WTC11 (cell line): ENCODE results near the gene ANXA11. TPM values are rescaled to one million over a fixed set of nuclear protein-coding genes. Genes with fewer than 3 reads are reported as not detected.

Experiments
- ATAC-seq: fragments of 200-7000 bp; cut with Tn5 transposase; 2 replicates; pipeline ENCODE4 v1.10.0; 2021; ENCODE audit warnings: mild to moderate bottlenecking, moderate library complexity
- CTCF ChIA-PET: fragments of 300-600 bp; sonication (Branson Sonifier 250); formaldehyde crosslinking; loops from one replicate; lab custom pipeline; 2021; ENCODE audit warnings: antibody characterized with exemption; lab: Charles Lee
- POLR2A ChIA-PET: fragments of 350-600 bp; sonication (Branson Sonifier 250); formaldehyde crosslinking; loops from one replicate; lab custom pipeline; 2021; ENCODE audit warnings: antibody characterized with exemption; lab: Charles Lee
- DNase-seq: peaks from one replicate; pipeline ENCODE4 v3.0.0; 2021; ENCODE audit warnings: low spot score
- H3K27ac Mint-ChIP-seq: 2 replicates; pipeline ENCODE4 v1.8.0; 2021; ENCODE audit warnings: mixed read lengths
- H3K27me3 Mint-ChIP-seq: 2 replicates; pipeline ENCODE4 v1.8.0; 2021; ENCODE audit warnings: low read depth, mild to moderate bottlenecking, moderate library complexity, mixed read lengths
- H3K36me3 Mint-ChIP-seq: 2 replicates; pipeline ENCODE4 v1.8.0; 2021; ENCODE audit warnings: mixed read lengths
- H3K4me1 Mint-ChIP-seq: 2 replicates; pipeline ENCODE4 v1.8.0; 2022; ENCODE audit warnings: mixed read lengths
- H3K4me3 Mint-ChIP-seq: 2 replicates; pipeline ENCODE4 v1.8.0; 2021; ENCODE audit warnings: mild to moderate bottlenecking, moderate library complexity, mixed read lengths
- H3K9me3 Mint-ChIP-seq: 2 replicates; pipeline ENCODE4 v1.8.0; 2021; ENCODE audit warnings: mixed read lengths
- AR ChIP-seq: fragments of 250-450 bp; sonication (Bioruptor Pico); IDR thresholded peaks from 2 replicates; pipeline ENCODE4 v1.9.0; 2021; ENCODE audit warnings: mild to moderate bottlenecking
- ATF1 ChIP-seq: sonication (generic); formaldehyde crosslinking; IDR thresholded peaks from 2 replicates; pipeline ENCODE4 v1.8.1; 2023; ENCODE audit warnings: mild to moderate bottlenecking, moderate library complexity, missing genetic modification reagents
- CDX4 ChIP-seq: fragments of 250-450 bp; sonication (Bioruptor Pico); IDR thresholded peaks from 2 replicates; pipeline ENCODE4 v1.9.0; 2021; ENCODE audit warnings: moderate library complexity, mild to moderate bottlenecking, inconsistent platforms, borderline replicate concordance
- CREB1 ChIP-seq: sonication (generic); formaldehyde crosslinking; IDR thresholded peaks from 2 replicates; pipeline ENCODE4 v1.8.0; 2023; ENCODE audit warnings: mild to moderate bottlenecking, missing genetic modification reagents
- ELF4 ChIP-seq: sonication (generic); formaldehyde crosslinking; IDR thresholded peaks from 2 replicates; pipeline ENCODE4 v1.8.1; 2022; ENCODE audit warnings: low read depth, mild to moderate bottlenecking, moderate library complexity, missing genetic modification reagents
- FOXJ3 ChIP-seq: sonication (generic); formaldehyde crosslinking; IDR thresholded peaks from 2 replicates; pipeline ENCODE4 v1.9.0; 2021; ENCODE audit warnings: missing genetic modification reagents, mild to moderate bottlenecking, borderline replicate concordance
- GTF2I ChIP-seq: fragments of 250-450 bp; sonication (Bioruptor Pico); conservative IDR thresholded peaks from 2 replicates; pipeline ENCODE4 v1.4.0; 2021; ENCODE audit warnings: mild to moderate bottlenecking
- HMGA2 ChIP-seq: fragments of 250-450 bp; sonication (Bioruptor Pico); IDR thresholded peaks from 2 replicates; pipeline ENCODE4 v1.4.0; 2021; ENCODE audit warnings: mild to moderate bottlenecking, moderate library complexity
- JAZF1 ChIP-seq: fragments of 250-450 bp; sonication (Bioruptor Pico); IDR thresholded peaks from 2 replicates; pipeline ENCODE4 v1.9.0; 2021; ENCODE audit warnings: moderate library complexity, mild to moderate bottlenecking, inconsistent platforms
- KAT7 ChIP-seq: sonication (generic); formaldehyde crosslinking; IDR thresholded peaks from 2 replicates; pipeline ENCODE4 v1.8.1; 2023; ENCODE audit warnings: missing genetic modification reagents, mild to moderate bottlenecking, borderline replicate concordance
- MAX ChIP-seq: sonication (generic); formaldehyde crosslinking; IDR thresholded peaks from 2 replicates; pipeline ENCODE4 v1.8.0; 2022; ENCODE audit warnings: mild to moderate bottlenecking, missing genetic modification reagents
- MYBL2 ChIP-seq: sonication (generic); formaldehyde crosslinking; IDR thresholded peaks from 2 replicates; pipeline ENCODE4 v1.8.1; 2023; ENCODE audit warnings: mild to moderate bottlenecking, moderate library complexity, missing genetic modification reagents
- NFATC4 ChIP-seq: fragments of 250-450 bp; sonication (Bioruptor Pico); IDR thresholded peaks from 2 replicates; pipeline ENCODE4 v1.9.0; 2021; ENCODE audit warnings: mild to moderate bottlenecking
- NFYB ChIP-seq: sonication (generic); formaldehyde crosslinking; conservative IDR thresholded peaks from 2 replicates; pipeline ENCODE4 v1.8.0; 2022; ENCODE audit warnings: low read depth, missing genetic modification reagents
- NR2C2 ChIP-seq: sonication (generic); formaldehyde crosslinking; IDR thresholded peaks from 2 replicates; pipeline ENCODE4 v1.8.0; 2022; ENCODE audit warnings: mild to moderate bottlenecking, missing genetic modification reagents
- PRDM15 ChIP-seq: sonication (generic); formaldehyde crosslinking; IDR thresholded peaks from 2 replicates; pipeline ENCODE4 v1.8.0; 2022; ENCODE audit warnings: missing genetic modification reagents
- PRRX2 ChIP-seq: fragments of 250-450 bp; sonication (Bioruptor Pico); IDR thresholded peaks from 2 replicates; pipeline ENCODE4 v1.8.0; 2021; ENCODE audit warnings: mild to moderate bottlenecking
- SOX15 ChIP-seq: fragments of 250-450 bp; sonication (Bioruptor Pico); IDR thresholded peaks from 2 replicates; pipeline ENCODE4 v1.9.0; 2021; ENCODE audit warnings: mild to moderate bottlenecking
- ZBTB43 ChIP-seq: sonication (generic); formaldehyde crosslinking; IDR thresholded peaks from 2 replicates; pipeline ENCODE4 v1.8.1; 2023; ENCODE audit warnings: mild to moderate bottlenecking, missing genetic modification reagents
- ZMAT4 ChIP-seq: fragments of 250-450 bp; sonication (Bioruptor Pico); IDR thresholded peaks from 2 replicates; pipeline ENCODE4 v1.9.0; 2021; ENCODE audit warnings: mild to moderate bottlenecking
- total RNA-seq: library from RNA; stranded (reverse); gene quantifications from 3 replicates; pipeline ENCODE4 v1.2.3, GENCODE V29; 2021

Gene ANXA11
- total RNA-seq, 1 experiment from 2014 or later = 83.3 TPM

GRCh38 chr10:80196950-80197315 is 8.4 kb downstream of the ANXA11 start (continued):
- TF ChIP-seq AR (CRISPR knock-in tag) = no peak
- no peak for TF ChIP-seq NR2C2 (CRISPR knock-in tag)
- TF ChIP-seq NFYB (CRISPR knock-in tag) = no peak
- TF ChIP-seq NFATC4 (CRISPR knock-in tag) = no peak
- TF ChIP-seq SOX15 (CRISPR knock-in tag) = no peak
- no peak for TF ChIP-seq ZBTB43 (CRISPR knock-in tag)
- TF ChIP-seq JAZF1 (CRISPR knock-in tag) = no peak
- no peak for TF ChIP-seq CREB1 (CRISPR knock-in tag)
- TF ChIP-seq HMGA2 (CRISPR knock-in tag) = no peak

GRCh38 chr10:80196270-80196949 is 8.9 kb downstream of the ANXA11 start:
- ChIA-PET CTCF (interaction anchor here (0.5 kb wide), 1 partner anchor 327 kb away, joined by 4 read pairs; no protein-coding TSS in a partner anchor), POLR2A (no interaction called here)
- H3K4me1 Mint-ChIP-seq = peaks cover 67% of the 10 kb centered on the region
- H3K9me3 Mint-ChIP-seq = no peaks in the 10 kb centered on the region
- DNase-seq = no peak
- no peaks in the 10 kb centered on the region for H3K36me3 Mint-ChIP-seq
- no peaks in the 10 kb centered on the region for H3K27me3 Mint-ChIP-seq
- no peak overlapping the region for H3K4me3 Mint-ChIP-seq
- no peak overlapping the region for H3K27ac Mint-ChIP-seq
- ATAC-seq = no peak
- TF ChIP-seq FOXJ3 (CRISPR knock-in tag) (no peak), AR (CRISPR knock-in tag) (no peak), KAT7 (CRISPR knock-in tag) (no peak), ATF1 (no peak), HMGA2 (CRISPR knock-in tag) (no peak)

- H3K27ac Mint-ChIP-seq = no peak overlapping the region; the same call in 1 of the 2 replicates
- TF ChIP-seq SOX15 (CRISPR knock-in tag) = no peak
- TF ChIP-seq CREB1 (CRISPR knock-in tag) = no peak
- no peak for TF ChIP-seq PRDM15 (CRISPR knock-in tag)
- TF ChIP-seq MYBL2 (CRISPR knock-in tag) = no peak
- no peak for TF ChIP-seq NR2C2 (CRISPR knock-in tag)
- no peak for TF ChIP-seq JAZF1 (CRISPR knock-in tag)
- no peak for TF ChIP-seq GTF2I (CRISPR knock-in tag)
- TF ChIP-seq MAX (CRISPR knock-in tag) = no peak
- TF ChIP-seq ELF4 = no peak
- TF ChIP-seq ZMAT4 = no peak
- TF ChIP-seq FOXJ3 (CRISPR knock-in tag) = no peak
- TF ChIP-seq PRRX2 = no peak
- no peak for TF ChIP-seq CDX4 (CRISPR knock-in tag)
Observed at GRCh38 chr10:80195046-80195574, 10.2 kb downstream of the ANXA11 start.

More at GRCh38 chr10:80195046-80195574, 10.2 kb downstream of the ANXA11 start:
- Mint-ChIP-seq H3K27me3 (no peaks in the 10 kb centered on the region), H3K4me3 (no peak overlapping the region), H3K36me3 (no peaks in the 10 kb centered on the region), H3K4me1 (peaks cover 56% of the 10 kb centered on the region), H3K9me3 (no peaks in the 10 kb centered on the region)
- CTCF ChIA-PET = interaction anchor here (1.1 to 1.9 kb wide), 4 partner anchors 9 to 66 kb away, joined by 3 to 9 read pairs (median 6); no protein-coding TSS in a partner anchor
- ATAC-seq = peak; percentile 15
- no peak for DNase-seq
- POLR2A ChIA-PET = interaction anchor here (1.7 kb wide), 1 partner anchor 10 kb away, joined by 6 read pairs; the partner anchor contains the start of gene ANXA11
